Activated gamma-delta T cell treated with Interleukin-2 at 50 U/mL for 16 hours (primary cell): Measurements from ENCODE around the gene KCNK18.
"Not testable (repeated sequence)": the region's sequence is repeated elsewhere in the genome, so short reads cannot be mapped to it uniquely, and the experiment has no call there.

Experiments used
- DNase-seq: peaks from one replicate; pipeline ENCODE4 v3.0.0-alpha.2; 2020

Gene KCNK18

DNA sequence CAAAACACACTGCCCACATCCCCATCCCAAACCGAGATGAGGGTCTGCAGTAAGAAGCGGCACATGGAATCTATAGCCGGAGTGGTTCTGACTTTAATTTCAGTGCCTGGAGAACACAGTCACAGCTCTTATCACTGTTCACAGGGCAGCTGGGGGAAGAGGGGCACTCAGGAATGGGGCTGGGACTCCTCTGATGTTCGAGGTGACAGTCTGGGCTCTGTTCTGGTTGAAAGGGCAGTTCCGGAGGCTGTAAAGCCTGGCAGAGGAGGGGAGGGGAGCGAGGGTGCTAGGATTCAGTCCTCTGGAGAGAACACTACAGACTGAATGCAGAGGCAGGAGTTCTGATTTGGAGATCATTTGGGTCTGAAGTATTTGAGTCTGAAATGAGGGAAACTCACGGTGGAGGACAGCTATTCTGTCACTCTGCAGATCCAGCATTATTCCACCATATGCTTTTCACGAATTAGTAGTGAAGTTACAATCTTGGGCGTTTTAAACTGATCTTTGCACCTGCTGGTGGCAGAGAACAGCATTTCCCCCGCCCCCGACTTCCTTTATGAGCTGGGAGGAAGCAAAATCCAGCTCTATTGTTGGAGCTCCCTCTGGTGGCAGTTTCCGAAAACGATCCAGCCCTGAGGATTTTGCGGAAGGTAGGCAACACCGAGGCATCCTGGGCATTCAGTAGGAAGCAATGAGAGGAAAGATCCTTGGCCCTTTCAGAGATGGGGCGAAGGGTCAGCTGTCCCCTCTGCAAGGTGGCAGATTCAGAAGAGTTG is 22.7 kb upstream of the KCNK18 start:
- DNase-seq = peak; percentile 79

DNA sequence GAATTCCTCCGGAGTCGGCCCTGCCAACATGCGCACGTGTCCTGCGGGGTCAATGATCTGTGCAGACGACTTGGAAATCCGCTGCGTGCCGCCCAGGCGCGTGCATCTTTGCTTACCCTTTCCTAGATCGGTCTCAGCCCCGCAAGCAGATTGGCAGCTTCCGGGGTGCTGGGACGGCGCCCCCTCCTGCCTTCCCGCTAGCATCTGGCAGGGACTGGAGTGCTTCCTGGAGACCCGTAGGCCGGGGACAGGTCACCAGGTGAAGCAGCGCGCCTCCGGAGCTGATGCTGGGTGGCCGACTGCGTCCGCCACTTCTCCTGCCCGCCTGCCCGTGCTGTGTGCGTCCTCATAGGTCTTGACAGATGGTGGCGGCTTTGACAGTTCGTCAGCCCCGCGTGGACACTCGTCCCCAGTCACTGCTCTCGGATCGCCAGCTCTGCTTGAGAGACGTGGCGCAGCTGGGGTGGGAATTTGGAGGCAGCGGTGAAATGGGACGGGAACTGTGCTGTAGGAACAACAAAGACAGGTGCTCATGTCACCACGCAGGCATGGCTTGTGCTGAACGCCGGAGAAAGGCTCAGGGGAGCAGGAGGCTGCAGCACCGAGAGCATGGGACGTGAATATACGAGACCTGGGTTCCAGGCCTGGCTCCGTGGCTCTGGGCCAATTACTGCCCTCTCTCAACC is 21.9 kb upstream of the KCNK18 start:
- DNase-seq = no peak

DNA sequence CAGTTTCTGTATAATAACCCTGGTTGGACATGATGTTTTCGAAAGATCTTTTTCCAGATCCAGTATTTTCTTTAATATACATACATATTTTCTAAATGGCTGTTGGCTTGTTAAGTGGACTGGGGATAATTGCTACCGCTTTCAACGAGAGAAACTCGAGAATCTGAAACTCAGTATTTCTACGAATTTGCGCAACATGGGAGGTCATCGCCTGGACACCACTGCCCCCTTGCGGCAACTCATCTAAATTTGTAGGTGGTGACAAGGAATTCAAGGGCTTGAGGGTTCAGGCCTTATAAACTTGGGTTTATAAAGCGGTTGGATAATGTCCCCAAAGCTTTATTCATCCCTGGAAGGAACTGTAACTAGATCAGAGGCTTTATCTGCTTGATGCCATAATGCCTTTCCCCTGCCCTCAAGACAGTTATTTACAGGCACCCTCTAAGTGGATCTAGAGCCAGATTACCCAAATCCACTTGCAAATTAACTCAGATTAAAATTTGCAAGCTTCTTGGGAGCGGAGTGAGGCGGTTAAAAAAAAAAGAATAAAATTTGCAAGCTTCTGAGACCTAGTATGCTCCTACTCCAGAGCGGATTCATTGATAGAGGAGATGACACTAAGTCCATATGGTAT is 21.3 kb upstream of the KCNK18 start:
- DNase-seq = peak; percentile 68

DNA sequence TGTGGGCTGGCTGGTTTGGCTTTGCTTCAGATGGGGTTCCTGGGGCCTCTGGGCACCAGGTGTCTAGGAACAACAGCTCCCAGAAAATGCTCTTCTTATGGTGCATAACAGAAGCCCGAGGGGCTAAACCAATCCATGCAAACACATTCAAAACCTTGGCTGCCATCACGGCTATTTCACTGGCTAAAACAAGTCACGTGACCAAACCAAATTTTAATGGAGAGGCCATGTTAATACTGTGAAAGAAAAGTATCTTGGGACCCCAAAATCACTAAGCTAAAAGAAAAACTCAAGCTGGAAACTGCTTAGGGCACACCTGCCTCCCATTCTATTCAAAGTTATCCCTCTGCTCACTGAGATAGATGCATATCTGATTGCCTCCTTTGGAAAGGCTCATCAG is 19.1 kb upstream of the KCNK18 start:
- no peak for DNase-seq

DNA sequence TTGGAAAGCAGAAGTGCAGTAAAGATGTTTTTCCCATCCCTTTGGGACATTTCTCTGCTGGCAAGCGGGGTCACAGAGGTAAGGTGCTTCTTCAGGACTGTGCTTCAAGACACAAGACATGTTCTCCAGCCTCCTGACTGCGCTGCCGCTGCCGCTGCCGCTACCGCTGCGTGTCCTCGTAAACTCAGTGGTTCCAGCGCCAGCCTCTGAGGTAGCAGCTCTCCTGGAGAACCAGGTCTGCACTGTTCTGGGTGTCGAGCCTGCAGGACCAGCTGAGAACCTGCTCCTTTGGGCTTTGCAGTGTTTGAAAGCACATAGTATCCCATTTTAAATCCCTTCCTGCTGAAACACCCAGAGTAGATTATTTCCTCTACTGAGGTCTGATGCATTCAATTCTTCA is 13.0 kb upstream of the KCNK18 start:
- DNase-seq = no peak

DNA sequence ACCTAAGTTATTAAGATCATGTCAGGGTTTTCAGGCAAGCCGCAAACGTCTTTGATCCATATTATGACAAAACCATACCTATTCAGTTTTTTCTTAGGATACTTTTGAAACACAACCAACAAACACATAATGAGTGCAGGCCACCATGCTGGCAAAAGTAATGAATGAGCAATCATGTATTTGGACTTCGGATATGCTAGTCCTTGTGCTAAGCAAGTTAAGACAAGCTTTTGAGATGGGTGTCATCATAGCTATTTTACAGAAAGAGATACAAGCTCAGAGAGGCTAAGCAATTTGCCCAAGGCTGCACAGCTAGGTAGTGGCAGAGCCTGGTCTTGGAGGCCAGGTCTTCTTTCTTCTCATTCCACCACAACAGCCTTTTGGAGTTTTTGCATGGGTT is 12.5 kb upstream of the KCNK18 start:
- no peak for DNase-seq

DNA sequence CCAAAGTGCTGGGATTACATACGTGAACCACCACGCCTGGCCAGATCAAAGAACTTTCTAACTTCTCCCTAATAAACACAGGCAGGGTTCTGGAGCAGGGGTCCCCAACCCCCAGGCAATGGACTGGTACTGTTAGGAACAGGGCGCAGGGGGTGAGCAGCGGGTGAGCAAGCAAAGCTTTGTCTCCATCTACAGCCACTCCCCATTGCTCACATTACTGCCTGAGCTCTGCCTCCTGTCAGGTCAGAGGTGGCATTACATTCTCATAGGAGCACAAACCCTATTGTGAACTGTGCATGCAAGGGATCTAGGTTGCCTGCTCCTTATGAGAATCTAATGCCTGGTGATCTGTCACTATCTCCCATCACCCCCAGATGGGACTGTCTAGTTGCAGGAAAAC is 11.5 kb upstream of the KCNK18 start:
- not testable (repeated sequence) for DNase-seq

DNA sequence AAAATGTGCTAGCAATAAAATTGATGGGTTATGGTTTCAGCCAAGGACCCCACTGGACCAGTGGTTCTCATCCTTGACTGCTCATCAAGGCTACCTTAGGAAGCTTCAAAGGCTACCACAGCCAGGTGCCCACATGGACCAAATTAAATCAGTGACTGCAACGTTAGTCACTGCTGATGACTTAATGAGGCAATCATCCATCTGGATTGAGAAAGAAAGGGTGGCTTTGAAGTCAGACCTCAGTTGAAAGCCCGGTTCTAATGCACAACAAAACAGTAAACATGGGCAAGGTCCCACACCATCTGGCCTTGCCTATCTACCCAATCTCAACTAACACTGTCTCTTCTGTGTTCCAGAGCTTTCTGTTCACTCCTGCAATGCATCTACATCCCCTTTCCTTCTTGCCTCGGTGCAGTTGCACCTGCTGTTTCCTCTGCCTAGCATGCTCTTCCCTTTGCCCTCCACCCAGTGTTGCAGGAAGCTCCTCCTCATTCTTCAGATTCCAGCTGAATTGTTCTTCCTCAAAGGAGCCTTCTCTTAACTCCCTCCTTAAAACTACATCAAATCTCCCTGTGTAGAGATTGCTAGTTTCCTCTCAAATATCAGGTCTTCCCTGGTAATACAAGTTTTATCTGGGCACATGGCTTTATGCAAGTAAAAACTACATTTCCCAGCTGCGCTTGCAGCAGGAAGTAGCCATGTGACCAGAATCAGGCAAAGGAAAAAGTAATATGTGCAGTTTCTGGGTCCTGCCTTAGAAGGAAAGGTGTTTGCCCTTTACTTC is 10.3 kb upstream of the KCNK18 start:
- no peak for DNase-seq

DNA sequence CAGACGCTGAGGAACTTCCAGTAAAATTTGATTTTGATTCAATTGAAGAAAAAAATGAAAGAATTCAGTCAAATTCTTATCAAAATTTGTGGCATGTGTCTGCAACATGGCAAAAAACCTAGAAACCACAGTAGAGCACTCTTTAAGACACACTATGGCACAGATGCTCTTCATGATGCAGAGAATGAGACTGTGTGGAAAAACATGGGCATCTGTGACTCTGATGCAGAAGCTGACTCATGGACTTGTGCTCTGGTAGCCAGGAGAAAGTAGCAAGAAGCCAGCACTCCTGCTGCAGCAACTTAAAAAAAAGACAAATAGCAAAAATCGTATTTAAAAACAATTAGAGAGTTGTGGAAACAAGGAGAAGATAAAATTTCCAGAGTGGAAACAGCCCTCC is 8.9 kb upstream of the KCNK18 start:
- no peak for DNase-seq

DNA sequence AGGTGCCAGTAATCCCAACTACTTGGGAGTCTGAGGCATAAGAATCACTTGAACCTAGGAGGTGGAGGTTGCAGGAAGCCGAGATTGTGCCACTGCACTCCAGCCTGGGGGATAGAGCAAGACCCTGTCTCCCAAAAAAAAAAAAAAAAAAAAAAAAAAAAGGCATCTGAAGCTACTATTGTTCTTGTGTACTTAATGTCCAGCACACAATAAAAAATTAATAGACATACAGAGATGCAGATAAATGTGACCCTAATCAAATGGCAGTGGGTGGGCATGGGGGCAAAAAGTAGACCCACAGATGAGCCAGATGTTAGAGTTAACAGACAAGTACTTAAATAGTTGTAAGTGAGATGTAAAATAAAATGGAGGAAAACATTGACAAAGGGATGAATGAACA is 7.7 kb upstream of the KCNK18 start:
- no peak for DNase-seq

DNA sequence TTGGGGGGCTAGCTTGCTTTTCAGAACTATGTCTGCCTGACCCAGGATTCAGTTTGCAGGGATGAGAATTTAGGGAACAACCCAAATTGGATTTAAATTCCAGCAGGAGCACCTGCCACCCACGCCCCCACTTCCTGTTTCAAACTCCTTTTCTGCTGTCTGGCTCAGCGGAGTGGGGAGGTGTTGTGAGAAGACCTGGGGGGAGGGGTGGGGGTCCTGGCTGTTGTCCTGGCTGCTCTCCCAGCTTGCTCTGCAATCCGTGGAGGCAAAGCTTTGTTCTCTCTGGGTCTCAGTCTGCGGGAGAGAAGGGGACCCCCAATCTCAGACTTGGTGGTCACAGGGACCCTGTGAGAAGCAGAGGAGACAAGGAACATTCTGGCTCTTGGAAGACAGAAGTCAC is 799 bp downstream of the KCNK18 start:
- DNase-seq = no peak

DNA sequence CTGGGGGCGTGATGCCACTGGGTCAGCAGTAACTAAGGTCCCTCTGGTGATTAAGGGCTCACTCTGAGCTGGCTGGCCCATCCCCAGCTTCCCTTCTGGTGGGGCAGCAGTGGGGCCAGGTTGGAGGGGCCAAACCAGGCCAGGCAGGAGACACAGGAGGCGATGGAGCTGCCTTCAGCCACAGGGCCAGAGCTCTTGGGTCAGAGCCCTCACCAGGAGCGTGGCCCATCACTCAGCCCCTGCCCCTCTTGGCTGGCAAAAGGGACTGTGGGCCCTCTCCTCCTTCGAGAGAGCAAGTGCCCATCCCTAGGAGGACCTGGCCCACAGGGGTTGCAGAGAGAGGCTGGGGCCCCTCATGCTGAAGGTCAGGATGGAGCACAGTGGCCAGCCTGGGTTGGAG is 4.5 kb downstream of the KCNK18 start:
- no peak for DNase-seq

DNA sequence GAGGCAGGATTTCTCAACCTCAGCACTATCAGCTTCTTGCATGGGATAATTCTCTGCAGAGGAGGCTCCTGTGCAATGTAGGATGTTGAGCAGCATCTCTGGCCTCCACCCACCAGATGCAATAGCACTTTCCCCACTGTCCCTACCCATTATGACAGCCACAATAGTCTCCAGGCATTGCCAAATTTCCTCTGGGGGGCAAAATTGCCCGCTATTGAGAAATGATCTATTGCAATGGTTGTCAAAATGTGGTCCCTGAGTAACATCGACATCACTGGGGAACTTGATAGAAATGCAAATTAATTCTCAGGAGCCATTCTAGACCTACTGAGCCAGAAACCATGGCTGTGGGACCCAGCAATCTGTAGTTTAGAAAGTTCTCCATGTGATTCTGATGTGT is 7.0 kb downstream of the KCNK18 start:
- no peak for DNase-seq

DNA sequence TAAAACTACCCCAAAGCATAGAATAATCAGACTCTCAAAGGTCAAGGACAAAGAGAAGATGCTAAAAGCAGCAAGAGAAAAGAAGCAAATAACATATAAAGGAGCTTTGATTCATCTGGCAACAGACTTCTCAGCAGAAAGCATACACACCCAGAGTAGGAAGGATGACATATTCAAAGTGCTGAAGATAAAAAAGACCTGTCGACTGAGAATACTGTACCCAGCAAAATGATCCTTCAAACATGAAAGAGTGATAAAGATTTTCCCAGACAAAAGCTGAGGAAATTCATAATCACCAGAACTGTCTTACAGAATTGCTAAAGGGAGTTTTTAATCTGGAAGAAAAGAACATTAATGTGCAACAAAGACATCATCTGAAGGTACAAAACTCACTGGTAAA is 14.9 kb downstream of the KCNK18 start:
- no peak for DNase-seq

DNA sequence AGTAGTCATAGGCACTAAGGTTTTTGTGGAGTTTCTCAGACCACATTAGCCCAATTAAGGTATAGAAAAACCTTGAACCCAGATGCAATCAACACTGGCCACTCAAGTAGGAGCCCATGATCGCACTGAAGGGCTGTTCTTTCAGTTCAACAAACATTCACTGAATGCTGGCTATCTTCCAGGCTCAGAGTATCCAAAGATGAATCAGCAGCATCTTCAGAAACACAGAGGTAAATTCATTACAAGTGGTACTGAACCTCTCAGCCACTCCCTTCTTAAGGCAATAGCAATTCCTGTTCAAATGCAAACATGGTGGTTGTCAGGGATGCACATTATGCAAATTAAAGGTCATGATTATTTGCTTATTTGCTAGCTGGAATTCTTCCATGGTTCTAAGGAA is 17.1 kb downstream of the KCNK18 start:
- DNase-seq = no peak

DNA sequence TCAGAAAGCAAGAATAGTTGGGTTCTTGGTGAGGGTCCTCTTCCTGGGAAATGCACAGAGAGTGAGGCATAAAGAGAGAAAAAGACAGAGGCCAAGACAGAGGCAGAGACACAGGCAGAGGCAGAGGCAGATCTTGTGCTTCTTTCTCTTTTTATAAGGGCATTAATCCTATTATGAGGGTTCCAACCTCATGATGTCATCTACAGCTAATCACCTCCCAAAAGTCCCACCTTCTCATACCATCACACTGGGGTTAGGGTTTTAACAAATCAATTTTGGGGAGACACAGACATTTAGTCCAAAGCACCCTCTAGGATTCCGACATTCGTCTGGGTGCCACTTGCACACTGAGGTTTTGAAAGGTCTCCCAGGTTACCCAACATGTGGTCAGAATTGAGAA is 17.8 kb downstream of the KCNK18 start:
- no peak for DNase-seq

DNA sequence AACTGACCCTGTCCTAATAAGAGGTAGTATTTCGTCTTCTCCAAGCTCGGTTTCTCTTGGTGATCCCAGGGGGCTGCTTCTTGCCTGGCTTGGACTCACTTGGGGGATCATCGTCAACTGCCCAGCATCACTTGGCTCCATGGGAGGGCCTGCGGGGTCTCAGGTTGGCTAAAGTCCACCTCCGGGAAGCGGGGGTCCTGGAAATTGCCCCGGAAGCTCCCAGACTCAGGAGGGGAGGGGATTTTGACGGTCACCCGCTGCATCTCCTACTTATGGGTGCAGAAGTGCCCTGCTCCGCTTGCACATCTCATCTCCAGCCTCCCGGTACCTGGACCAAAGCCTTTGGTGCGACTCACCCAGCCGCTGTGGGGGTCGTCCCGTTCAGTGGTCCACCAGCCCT is 18.7 kb downstream of the KCNK18 start:
- no peak for DNase-seq

DNA sequence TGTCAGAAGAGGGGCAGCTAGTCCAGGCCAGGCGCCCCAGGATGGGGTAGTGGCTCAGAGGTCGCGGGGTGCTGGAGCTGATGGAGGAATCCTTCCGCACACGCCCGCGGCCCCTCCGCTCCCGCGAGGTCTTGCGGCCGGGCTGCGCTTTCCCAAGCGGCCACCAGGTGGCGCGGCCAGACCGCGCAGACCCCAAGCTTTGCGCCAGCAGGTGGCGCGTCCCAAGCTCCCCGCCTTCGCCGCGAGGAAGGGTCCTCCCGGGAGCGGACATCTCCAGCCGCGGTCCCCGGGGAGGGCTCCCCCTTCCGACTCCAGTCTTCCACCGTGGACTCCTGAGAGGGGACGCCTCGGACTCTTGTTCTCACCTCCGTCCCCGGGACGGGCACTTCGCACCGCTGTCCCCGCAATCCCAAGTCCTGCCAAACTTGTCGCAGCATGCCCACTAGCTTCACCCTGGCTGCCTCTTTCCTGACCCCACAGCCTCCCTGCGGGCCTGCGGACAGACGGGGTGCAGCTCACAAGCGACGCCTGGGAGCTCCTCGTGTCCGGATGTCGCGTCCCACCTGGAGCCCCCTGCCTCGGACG is 19.4 kb downstream of the KCNK18 start:
- DNase-seq = peak; percentile 61

DNA sequence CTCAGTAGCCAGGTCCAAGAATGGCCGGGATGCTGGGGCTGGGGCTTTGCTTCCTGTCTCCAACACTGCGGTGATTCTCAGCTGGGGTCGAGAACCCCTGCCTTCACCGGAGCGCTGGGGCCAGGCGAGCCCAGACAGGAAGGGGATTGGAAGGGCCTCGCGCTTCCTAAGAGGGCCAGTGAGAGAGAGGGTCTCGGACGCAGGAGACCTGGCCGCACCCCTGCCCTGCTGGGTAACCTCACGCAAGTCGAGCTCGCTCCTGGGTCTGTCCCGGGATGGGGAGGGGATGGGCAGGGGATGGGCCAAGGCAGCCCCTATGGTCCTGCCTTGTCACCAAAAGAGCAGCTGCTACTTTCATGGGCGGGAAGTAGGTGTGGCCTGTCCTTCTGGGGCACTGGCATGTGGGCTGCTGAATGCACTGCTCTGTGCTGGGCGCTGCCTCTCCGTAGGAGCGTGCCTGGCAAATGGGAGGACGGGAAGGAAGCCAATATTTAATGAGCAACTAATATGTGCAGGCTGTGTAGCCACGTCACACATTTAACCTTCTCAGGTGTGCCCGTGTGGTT is 20.0 kb downstream of the KCNK18 start:
- no peak for DNase-seq

DNA sequence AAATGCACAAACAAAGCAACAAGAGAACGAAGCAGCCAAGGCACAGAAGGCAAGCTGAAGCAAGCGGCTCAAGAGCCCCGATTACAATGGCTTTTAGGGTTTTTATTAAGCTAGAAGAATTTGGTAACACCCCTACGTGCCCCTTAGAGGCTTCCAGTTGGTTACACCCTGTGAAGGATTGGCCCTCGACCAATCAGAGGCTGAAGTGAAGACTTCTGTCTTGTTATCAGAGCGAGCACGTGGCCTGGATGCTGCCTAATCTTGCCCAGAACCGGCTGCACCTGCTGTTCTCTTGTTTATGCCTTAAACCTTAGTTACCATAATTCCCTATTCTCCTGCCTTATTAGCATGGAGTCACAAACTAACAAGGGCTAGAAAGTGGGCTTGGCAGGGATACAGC is 21.4 kb downstream of the KCNK18 start:
- no peak for DNase-seq

DNA sequence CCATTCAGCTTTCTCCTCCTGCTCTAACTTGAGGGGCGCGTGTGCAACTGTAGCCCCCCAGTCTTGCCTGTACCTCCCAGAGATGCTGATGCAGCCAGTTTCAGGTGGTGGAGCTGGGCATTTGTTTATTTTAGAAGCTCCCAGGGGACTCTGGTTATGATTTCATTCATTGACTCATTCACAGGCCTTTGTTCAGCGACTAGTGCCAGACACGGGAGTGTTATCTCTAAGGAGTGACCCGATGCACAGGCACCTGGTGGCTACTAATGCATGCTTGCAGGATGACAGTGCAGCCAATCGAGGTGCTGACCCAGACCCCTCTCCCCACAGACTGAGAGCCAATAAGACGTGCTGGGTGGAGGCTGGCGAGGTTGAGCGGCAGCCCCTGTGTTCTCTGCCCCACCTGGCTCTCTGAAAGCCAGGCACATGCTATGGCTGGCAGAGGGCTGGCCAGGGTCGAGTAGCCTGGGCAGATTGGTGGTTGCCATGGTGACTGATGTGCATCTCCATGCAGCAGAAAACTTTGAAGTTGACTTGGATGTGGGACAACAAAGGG is 23.9 kb downstream of the KCNK18 start:
- no peak for DNase-seq

DNA sequence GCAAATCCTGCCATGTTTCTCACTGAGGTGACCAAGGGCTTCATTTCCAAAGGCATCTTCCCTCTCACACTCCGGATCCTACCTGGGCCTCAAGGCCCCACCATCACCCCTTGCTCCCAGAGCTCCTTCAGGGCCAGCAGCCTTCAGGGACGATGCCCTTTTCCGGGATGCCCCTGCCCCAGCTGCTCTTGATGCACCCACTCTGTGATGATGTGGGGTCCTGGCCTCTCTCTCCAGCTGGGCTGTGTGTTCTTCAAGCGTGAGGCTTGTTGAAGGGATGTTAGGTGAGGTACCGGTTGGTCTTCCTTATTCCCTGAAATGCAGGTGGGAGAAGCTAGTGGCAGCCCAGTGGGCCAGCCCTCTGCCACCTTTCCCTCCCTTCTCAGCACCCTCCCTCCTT is 25.3 kb downstream of the KCNK18 start:
- no peak for DNase-seq
